Right hindlimb (tissue), 1 donor: ENCODE measurements around the gene FTH1.
"Not testable (repeated sequence)": the region's sequence is repeated elsewhere in the genome, so short reads cannot be mapped to it uniquely, and the experiment has no call there.

Experiments
- DNase-seq: peaks from one replicate; pipeline ENCODE4 v3.0.0-alpha.2; 2018

The FTH1 gene

GRCh38 chr11:61963282-61964057 lies 4.0 kb downstream of the FTH1 start:
- DNase-seq: no peak

DNA sequence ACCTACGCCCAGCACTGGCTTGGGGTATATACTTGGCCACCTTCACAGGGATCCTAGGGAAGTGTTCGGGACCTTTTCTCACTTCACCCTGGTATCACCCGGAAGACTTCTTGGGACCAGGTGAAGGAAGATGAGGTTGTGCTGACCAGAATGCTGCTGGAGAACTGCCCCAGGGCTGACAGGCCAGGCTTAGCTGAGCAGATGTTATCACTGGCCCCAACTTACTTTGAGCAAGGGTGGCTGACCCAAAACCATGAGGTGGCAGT lies 4.5 kb downstream of the FTH1 start:
- no peak for DNase-seq

GRCh38 chr11:61962213-61963015 lies 5.0 kb downstream of the FTH1 start:
- no peak for DNase-seq

DNA sequence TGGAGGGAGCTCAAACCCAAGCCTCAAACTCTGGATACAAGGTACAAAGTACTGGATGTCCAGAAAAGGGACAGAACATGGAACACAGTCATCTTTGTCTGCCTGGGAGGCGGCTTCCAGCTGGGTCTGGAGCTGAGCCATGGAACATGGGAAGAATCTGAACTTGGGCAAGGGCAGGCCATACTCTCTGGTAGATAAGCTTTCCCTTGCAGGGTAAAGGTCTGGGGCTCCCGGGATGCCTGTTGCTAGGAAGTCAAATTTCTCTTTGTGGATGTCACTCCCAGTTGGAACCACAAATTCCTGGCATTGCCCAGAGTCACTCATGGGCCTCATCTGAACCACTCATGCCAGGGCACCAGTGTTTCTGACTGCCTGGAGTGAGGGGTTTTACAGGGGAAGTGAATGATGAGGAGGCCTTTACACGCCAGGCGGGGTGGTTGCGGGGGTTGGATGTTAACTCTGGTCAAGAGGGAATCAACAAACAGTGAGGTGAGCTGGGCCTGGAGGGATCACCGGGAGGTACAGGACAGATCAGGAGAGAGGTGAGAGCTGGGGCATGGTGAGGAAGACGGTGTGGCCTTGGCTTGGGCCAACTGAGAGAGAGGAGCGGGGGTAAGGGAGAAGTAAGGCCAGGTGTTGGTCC lies 5.7 kb downstream of the FTH1 start:
- no peak for DNase-seq

- no peak for DNase-seq
These were observed 6.9 kb downstream of the FTH1 start for GRCh38 chr11:61960532-61960931.

- no peak for DNase-seq
These were observed 7.8 kb downstream of the FTH1 start for GRCh38 chr11:61959678-61960077.

DNA sequence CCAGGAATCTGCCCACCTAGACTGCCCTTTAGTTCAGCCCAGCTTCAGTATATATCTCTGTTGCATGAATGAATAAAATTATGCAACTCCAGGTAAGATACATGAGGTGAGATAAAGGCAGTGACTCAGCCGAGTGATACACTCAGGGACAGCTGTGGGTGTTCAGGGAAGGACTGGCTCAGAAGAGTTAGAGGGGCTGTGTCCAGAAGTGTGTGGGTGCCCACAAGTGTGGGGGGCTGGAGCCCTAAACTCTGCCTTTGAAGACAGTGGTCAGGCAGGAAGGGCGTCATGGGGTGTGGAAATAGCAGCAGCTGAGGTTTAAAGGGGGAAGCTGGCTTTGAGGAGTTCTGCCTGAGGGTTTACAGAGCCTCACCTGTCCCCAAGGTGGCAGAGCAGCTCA lies 8.3 kb downstream of the FTH1 start:
- no peak for DNase-seq

DNA sequence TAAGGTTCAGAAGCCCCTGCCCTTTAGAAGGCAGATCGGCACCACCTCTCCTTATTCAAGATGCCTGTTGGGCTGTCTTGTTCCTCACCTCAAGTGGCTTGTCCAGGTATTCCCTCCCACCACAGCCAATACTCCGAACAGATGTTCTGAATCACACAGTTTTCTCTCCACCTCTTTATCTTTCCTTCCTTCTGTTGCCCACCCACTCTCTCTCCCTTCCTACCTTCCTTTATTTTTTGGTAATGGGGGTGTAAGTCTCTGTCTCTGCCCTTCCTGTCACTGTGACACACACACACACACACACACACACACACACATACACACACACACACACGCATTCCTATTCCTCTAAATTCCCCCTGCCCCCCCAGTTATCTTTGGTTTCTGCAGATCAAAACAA lies 8.8 kb downstream of the FTH1 start:
- no peak for DNase-seq

DNA sequence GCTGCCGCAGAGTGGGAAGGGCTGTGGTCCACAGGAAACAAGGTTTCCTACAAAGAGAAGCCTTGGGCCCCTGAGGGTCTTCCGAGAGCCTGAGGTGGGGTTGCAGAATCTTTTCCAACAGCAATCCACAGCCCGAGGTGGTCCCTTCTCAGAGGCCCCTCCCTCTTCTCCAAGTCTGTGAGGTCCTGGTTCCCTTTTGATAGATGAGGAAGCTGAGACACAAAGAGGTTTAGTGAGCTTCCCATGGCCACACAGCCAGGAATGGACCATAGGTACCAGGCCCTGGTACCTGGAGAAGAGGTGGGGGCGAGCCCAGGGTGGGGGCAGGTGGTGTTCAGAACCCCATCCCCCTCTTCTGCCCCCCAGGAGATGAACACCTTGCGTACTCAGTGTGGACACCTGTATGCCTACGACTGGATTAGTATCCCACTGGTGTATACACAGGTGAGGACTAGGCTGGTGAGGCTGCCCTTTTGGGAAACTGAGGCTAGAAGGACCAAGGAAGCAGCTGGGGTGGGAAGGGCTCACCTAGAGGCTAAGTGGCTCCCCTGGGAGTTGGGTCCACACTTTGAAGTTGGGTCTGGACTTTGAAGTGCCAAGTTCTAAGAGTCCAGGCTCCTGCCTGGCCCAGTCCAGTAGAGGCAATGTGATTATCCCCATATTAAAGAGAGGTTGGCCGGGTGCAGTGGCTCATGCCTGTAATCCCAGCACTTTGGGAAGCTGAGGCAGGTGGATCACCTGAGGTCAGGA lies 10.2 kb downstream of the FTH1 start:
- no peak for DNase-seq

GRCh38 chr11:61956191-61957020 lies 11.0 kb downstream of the FTH1 start:
- DNase-seq: no peak

GRCh38 chr11:61955422-61956135 lies 11.9 kb downstream of the FTH1 start:
- no peak for DNase-seq

DNA sequence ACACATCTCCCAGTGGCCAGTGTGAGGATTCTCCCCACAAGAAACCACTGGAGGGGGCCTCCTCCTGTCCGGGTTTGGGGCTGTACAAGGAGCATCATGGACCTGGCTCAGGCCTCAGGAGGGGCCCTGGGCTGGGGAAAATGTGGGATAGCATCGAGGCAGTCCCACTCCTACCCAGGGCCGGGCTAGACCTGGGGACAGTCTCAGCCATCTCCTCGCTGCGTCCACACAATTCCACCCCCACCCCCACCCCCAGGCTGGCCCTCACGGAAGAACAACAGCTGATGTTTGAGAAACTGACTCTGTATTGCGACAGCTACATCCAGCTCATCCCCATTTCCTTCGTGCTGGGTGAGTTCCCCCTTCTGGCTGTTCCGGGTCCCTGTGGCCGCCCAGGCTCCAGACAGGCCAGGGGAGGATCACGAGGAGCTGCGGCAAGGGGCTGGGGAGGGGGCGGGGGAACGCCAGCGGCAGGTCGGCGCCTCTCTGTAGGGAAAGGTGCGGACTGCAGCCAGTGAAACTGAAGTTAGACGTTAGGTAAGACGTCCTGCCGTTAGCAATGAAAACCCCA lies 12.5 kb downstream of the FTH1 start:
- peak; percentile 71 for DNase-seq

- no peak for DNase-seq
These were observed 13.2 kb downstream of the FTH1 start for GRCh38 chr11:61954106-61954850.

DNA sequence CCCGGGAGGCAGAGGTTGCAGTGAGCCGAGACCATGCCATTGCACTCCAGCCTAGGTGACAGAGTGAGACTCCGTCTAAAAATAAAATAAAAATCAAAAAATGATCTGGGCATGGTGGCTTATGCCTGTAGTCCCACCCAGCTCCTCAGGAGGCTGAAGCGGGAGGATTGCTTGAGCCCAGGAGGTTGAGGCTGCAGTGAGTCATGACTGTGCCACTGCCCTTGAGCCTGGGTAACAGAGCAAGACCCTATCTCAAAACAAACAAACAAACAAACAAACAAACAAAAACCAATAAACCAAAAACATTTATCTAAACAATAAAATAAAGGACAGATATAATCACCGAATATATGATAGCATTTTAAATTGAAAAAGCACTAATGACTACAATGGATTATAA lies 13.8 kb downstream of the FTH1 start:
- not testable (repeated sequence) for DNase-seq

DNA sequence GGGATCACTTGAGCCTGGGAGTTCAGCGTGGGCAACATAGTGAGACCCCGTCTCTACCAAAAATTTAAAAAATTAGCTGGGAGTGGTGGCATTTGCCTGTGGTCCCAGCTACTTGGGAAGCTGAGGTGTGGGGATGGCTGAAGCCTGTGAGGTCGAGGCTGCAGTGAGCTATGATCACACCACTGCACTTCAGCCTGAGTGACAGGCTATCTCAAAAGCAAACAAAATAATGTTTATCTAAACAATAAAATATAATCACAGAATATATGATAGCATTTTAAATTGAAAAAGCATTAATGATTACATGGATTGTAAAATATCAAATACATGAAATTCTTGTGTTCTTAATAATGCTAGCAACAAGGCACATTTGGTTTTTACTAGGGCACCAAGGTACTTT lies 14.6 kb downstream of the FTH1 start:
- DNase-seq: no peak

DNA sequence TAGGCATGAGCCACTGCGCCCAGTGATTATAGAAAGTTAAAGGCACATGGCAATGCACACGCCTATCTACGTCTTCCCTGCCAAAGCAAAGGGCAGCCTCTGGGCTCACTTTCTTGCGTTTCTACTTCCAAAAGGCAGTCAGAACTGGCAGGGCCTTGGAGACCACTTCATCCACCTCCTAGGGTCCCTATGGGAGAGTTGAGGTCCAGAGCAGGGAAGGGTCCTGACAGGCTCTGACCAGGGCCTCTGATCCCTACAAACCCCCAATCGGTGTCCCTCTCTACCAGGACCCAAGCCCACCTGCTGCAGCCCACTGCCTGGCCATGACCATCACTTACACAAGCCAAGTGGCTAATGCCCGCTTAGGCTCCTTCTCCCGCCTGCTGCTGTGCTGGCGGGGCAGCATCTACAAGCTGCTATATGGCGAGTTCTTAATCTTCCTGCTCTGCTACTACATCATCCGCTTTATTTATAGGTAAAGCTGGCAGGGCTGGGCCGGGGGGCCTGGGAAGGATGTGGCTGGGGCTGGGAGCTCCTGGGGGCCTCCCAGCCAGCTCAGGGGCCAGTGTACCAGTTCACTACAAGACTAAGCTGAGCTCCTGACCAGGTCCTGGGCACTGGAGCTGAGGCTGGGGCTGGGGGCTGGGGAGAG lies 15.8 kb downstream of the FTH1 start:
- no peak for DNase-seq

- DNase-seq: no peak
These were observed 17.3 kb downstream of the FTH1 start, which contains the start of gene BEST1 for GRCh38 chr11:61950035-61950547. Gene BEST1 (plus strand): TSS chr11:61950351. CDS start chr11:61951807, 1,456 bp downstream.

GRCh38 chr11:61949169-61950034 lies 18.0 kb downstream of the FTH1 start:
- DNase-seq: peak; percentile 75

- DNase-seq: no peak
These were observed 18.9 kb downstream of the FTH1 start for GRCh38 chr11:61948505-61948904.
